ENCODE measurements around the gene ALG9. TPM values are rescaled to one million over a fixed set of nuclear protein-coding genes. Genes with fewer than 3 reads are reported as not detected.

The ALG9 gene
- total and polyA plus RNA-seq, 2 donors (not counting 3 experiments of a cell fraction or from before 2014, with no cell fraction given): 29.1 to 29.4 TPM

GRCh38 chr11:111808063-111808588 is 63.3 kb downstream of the ALG9 start:
- Histone ChIP-seq H3K4me2 (ENCODE audit: insufficient read depth, low read length) (no peak overlapping the region), H3K27me3 (ENCODE audit: control insufficient read depth in 2 of 2, insufficient read depth in 2 of 2, low read length in 2 of 2) (no peaks in the 10 kb centered on the region), H4K20me1 (replicated peaks; ENCODE audit: control insufficient read depth, extremely low read depth, insufficient read depth, low read length) (no peaks in the 10 kb centered on the region), H3K36me3 (ENCODE audit: control insufficient read depth in 2 of 2, extremely low read depth in 1 of 2, insufficient read depth in 2 of 2, low read length in 2 of 2) (peaks cover 7 to 13% of the 10 kb centered on the region in 2 experiments), H3K9me3 (replicated peaks; ENCODE audit: control insufficient read depth, insufficient read depth, low read length) (no peaks in the 10 kb centered on the region), H3K9ac (replicated peaks; ENCODE audit: extremely low read depth, insufficient read depth, low read length) (no peak overlapping the region), H3K27ac (ENCODE audit: insufficient read depth, low read depth, low read length) (no peak overlapping the region), H3K4me3 (replicated peaks in 1 of 3; ENCODE audit: insufficient read depth in 1 of 3, low read depth in 1 of 3, low read length in 3 of 3) (no peak overlapping the region), H3K4me1 (ENCODE audit: control insufficient read depth, extremely low read depth, insufficient read depth, low read length) (no peaks in the 10 kb centered on the region), H3K9me1 (replicated peaks; ENCODE audit: control insufficient read depth, extremely low read depth, insufficient read depth, low read length) (no peaks in the 10 kb centered on the region), H2AFZ (ENCODE audit: low read depth, low read length) (no peak overlapping the region), H3K79me2 (ENCODE audit: control insufficient read depth, insufficient read depth, low read length) (no peaks in the 10 kb centered on the region)
- CTCF ChIA-PET: interaction anchor here (1.6 kb wide), 1 partner anchor 34 kb away, joined by 5 read pairs; no protein-coding TSS in a partner anchor
- no peak for FAIRE-seq
- POLR2A ChIA-PET: no interaction called here
- dilution Hi-C loops (cut with MboI; ENCODE audit: extremely low pct_ligation_motif_present, low sequenced_read_pairs) (no loop called here), intact Hi-C loops (cut with micrococcal nuclease) (no loop called here)
- BruUV-seq (replicated peaks): no TSS peak
- DNase-seq (ENCODE audit: low read depth, low spot score): no peak
- TF ChIP-seq MAX (IDR thresholded peaks at IDR 0.05; ENCODE audit: insufficient read depth, insufficient read length) (no peak), MYC (IDR thresholded peaks at IDR 0.05; ENCODE audit: low read depth, low read length) (no peak), GATA2 (IDR thresholded peaks at IDR 0.05; ENCODE audit: insufficient read depth, insufficient read length, low read depth, low read length) (no peak), JUN (IDR thresholded peaks at IDR 0.05; ENCODE audit: borderline replicate concordance, insufficient read depth, insufficient read length, low read depth) (no peak), CTCF (IDR thresholded peaks at IDR 0.05; ENCODE audit: extremely low read depth in 1 of 2, insufficient read depth in 1 of 2, low read depth in 1 of 2, low read length in 2 of 2) (no peak), POLR2AphosphoS5 (IDR thresholded peaks at IDR 0.05; ENCODE audit: insufficient read depth, low read depth, low read length) (no peak), POLR2A (IDR thresholded peaks at IDR 0.05; ENCODE audit: low read depth, low read length) (no peak), EZH2 (IDR thresholded peaks at IDR 0.05; ENCODE audit: borderline replicate concordance, low read depth, low read length, severe bottlenecking) (no peak), FOS (IDR thresholded peaks at IDR 0.05; ENCODE audit: borderline replicate concordance, insufficient read depth, low read length) (no peak)

Measured in endothelial cell of umbilical vein (primary cell).